C4-2B (cell line): ENCODE data around the gene ABCG1.

ENCODE experiments used
- H3K27ac ChIP-seq: fragments of 450-650 bp; 2 replicates; pipeline ENCODE4 v1.5.1; 2017
- ZFX ChIP-seq: fragments of 450-650 bp; IDR thresholded peaks from 2 replicates; pipeline ENCODE4 v1.6.1; 2017
- TF ChIP-seq, protein P1 (sequence below): fragments of 450-650 bp; conservative IDR thresholded peaks from 2 replicates; pipeline ENCODE4 v1.5.1; 2017; ENCODE audit warnings: mild to moderate bottlenecking

The ABCG1 gene

DNA sequence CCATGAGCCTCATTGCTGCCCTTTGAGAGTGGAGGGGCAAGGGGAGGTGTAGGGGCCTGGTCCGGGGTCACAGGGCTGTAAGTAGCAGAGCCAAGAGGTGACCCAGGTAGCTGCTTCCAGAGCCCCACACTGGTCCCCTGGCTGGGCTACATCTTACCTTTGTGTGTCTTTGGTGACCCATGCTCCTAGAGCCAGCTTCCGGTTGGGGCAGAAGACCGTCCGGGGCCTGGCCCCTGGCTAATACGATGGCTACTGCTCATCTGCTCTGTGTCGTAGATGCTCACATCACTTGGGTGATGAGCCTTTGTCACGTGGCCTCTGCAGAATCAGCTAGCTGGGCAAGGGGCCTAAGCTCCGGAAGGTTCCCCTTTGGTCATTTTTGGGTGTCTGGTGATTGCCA is 20.6 kb downstream of the ABCG1 start:
- H3K27ac ChIP-seq, result peak overlapping the region; percentile 3; the same call in 1 of the 2 replicates
- TF ChIP-seq, protein P1, sequence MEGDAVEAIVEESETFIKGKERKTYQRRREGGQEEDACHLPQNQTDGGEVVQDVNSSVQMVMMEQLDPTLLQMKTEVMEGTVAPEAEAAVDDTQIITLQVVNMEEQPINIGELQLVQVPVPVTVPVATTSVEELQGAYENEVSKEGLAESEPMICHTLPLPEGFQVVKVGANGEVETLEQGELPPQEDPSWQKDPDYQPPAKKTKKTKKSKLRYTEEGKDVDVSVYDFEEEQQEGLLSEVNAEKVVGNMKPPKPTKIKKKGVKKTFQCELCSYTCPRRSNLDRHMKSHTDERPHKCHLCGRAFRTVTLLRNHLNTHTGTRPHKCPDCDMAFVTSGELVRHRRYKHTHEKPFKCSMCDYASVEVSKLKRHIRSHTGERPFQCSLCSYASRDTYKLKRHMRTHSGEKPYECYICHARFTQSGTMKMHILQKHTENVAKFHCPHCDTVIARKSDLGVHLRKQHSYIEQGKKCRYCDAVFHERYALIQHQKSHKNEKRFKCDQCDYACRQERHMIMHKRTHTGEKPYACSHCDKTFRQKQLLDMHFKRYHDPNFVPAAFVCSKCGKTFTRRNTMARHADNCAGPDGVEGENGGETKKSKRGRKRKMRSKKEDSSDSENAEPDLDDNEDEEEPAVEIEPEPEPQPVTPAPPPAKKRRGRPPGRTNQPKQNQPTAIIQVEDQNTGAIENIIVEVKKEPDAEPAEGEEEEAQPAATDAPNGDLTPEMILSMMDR, result no peak
- no peak for TF ChIP-seq ZFX

DNA sequence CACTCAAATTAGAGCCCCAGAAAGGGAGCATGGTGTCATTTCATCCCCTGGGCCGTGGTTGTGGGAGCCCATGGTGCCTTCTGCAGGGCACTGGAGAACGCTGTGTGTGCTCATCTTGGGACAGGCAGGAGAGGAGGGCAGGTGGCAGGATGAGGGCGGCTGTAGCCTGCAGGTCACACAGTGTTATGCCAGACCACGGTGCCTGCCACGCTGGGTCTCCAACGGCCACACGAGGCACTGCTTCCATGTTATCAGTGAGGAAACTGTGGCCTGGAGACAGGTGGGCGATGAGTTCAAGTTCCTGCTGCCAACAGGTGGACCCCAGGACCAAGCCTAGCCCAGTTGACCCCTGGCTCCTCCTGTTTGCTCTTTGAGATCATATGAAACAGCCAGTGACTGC is 21.0 kb downstream of the ABCG1 start:
- peak overlapping the region; percentile 3; the same call in 1 of the 2 replicates for H3K27ac ChIP-seq
- TF ChIP-seq ZFX, result no peak
- TF ChIP-seq, protein P1, result no peak; the same call in 1 of the 2 replicates

DNA sequence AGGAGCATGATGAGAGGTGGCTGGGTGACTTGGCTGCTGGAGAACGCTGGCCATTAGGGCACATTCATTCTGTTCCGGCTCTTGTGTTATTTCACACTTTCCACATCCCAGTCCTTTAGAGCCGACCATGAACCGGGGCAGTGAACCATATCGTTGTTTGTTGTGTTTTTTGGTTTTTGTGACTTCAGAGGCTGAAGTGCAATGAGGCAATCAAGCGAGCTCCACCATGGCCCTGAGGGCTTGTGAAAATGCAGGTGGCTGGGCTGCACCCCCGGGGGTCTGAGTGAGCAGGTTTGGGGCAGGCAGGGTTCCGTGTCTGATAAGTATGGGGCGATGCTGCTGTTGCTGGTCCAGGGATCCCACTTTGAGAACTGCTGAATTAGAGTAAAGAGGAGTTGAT is 23.7 kb downstream of the ABCG1 start:
- H3K27ac ChIP-seq, result no peak overlapping the region
- no peak for TF ChIP-seq ZFX
- TF ChIP-seq, protein P1, result no peak

DNA sequence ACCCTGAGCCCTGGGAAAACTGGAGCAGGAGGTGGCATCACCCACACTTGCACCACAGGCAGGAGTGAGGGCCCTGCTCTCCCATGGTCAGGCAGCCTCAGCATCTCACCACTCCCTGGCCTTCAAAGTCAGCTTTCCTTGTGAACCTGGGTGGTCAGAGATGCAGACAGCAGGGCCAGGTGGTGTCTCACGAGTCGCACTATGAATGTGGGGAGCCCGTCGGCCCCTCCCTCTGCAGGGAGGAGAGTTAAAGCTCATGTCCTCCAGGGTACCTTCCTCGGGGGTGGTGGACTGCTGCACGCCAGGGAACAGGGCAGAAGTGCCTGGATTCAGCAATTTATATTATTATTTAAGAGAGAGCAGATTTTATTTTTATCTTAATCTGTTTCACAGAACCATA is 24.1 kb downstream of the ABCG1 start:
- TF ChIP-seq, protein P1, result no peak
- TF ChIP-seq ZFX, result no peak
- no peak overlapping the region for H3K27ac ChIP-seq

DNA sequence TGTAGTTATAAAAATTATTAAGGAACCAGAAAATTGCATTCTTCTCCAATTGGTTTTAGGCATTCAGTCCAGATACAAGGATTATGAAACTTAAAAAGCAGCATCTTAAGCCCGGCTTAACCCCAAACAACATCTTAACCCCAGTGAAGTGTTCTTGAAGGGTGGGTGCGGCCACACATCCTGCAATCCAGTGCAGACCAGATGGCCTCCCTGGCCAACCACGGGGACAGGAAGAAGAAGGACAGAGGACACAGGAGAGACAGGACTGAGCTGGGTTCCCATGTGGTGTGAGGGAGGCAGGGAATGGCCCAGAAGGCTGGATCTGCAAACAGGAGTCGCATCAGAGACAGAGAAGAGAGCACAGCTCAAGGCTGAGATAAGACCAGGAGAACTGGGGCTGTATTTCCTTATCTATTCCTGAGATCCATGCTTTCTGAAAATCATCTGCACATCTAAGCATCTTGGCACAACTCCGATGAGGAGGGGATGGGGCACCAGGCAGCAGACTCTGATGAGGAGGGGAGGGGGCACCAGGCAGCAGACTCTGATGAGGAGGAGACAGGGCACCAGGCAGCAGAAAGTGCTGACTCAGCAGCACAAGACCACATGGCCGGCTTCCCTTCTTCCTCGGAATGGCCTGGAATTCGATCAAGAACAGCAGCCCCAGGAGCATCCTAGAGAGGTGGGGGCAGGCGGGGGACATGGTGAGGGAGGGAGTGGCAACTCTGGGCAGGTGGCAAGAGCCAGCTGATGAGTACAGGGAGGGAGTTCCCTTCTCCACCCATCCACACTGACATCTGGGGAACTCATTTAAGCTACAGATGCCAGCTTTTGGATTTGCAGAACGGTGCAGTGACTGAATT is 26.6 kb downstream of the ABCG1 start:
- TF ChIP-seq ZFX, result no peak
- TF ChIP-seq, protein P1, result no peak
- H3K27ac ChIP-seq, result no peak overlapping the region

DNA sequence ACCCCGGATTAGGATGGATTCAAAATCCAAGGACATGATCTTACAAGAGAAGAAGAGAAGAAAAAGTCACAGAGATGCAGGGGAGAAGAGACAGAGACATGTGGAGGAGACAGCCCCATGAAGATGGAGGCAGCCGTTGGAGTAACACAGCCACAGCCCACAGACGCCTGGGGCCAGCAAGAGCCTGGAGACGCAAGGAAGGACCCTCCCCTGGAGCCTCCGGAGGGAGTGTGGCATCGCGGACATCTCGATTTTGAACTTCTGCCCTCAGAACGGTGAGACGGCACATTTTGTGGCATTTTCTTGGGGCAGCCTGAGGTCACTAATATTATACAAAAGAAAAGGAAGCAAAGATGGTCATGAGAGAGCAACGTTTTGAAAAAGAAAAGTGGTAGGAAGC is 28.8 kb downstream of the ABCG1 start:
- TF ChIP-seq, protein P1, result no peak
- TF ChIP-seq ZFX, result no peak
- H3K27ac ChIP-seq, result no peak overlapping the region

DNA sequence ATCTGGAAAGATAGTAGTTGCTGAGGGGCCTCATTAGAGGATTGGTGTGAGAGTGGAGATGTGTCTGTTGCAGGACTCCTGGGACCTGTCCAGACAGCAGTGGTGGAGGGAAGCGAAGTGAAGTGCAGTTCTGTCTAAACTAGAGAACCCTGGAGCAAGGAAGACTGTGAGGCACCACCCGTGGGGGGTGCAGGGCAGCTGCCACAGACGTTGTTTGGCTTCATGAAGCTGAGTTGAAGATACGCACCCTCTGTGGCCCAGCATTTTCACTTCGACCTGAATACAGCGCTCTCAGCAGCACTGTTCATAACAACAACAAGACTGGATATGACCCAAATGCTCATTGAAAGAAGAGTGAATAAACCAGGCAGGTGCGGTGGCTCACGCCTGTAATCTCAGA is 29.3 kb downstream of the ABCG1 start:
- TF ChIP-seq, protein P1, result no peak
- no peak for TF ChIP-seq ZFX

More for the DNA sequence above, 29.3 kb downstream of the ABCG1 start:
- H3K27ac ChIP-seq, result no peak overlapping the region
